ENCODE results near the gene SEMA6C.
A peak's percentile ranks its signal among the peaks of the same experiment; 100 is the strongest.
"Not testable (repeated sequence)": the region's sequence is repeated elsewhere in the genome, so short reads cannot be mapped to it uniquely, and the experiment has no call there.

The SEMA6C gene

GRCh38 chr1:151130987-151131586 is 15.3 kb downstream of the SEMA6C start:
- DNase-seq (ENCODE audit: low spot score): peak; percentile 59

GRCh38 chr1:151128800-151129199 is 17.6 kb downstream of the SEMA6C start:
- DNase-seq (ENCODE audit: low spot score): no peak

GRCh38 chr1:151124763-151125403 is 21.5 kb downstream of the SEMA6C start:
- no peak for DNase-seq (ENCODE audit: low spot score)

- no peak for DNase-seq (ENCODE audit: low spot score)
Observed at GRCh38 chr1:151113877-151114276, 32.6 kb downstream of the SEMA6C start.

- no peak for DNase-seq (ENCODE audit: low spot score)
Observed at GRCh38 chr1:151108331-151108730, 38.1 kb downstream of the SEMA6C start.

GRCh38 chr1:151106894-151107293 is 39.5 kb downstream of the SEMA6C start:
- no peak for DNase-seq (ENCODE audit: low spot score)

- DNase-seq (ENCODE audit: low spot score): no peak
Observed at GRCh38 chr1:151104630-151105029, 41.8 kb downstream of the SEMA6C start.

GRCh38 chr1:151098126-151098525 is 48.3 kb downstream of the SEMA6C start:
- no peak for DNase-seq (ENCODE audit: low spot score)

GRCh38 chr1:151097426-151097825 is 49.0 kb downstream of the SEMA6C start:
- DNase-seq (ENCODE audit: low spot score): not testable (repeated sequence)

- DNase-seq (ENCODE audit: low spot score): no peak
Observed at GRCh38 chr1:151085953-151086559, 60.4 kb downstream of the SEMA6C start.
